B cell (primary cell): ENCODE measurements around the gene KIAA1328.

Experiments
- EZH2 ChIP-seq: IDR thresholded peaks from 2 replicates; pipeline ENCODE4 v1.6.1; 2012; ENCODE audit warnings: borderline replicate concordance, low read depth, mild to moderate bottlenecking, moderate library complexity, low read length; ENCODE audit not compliant: insufficient read depth, poor library complexity, severe bottlenecking
- TF ChIP-seq, protein P1 (sequence below): fragments of 200-600 bp; IDR thresholded peaks from one replicate; pipeline ENCODE4 v1.8.0; 2022; ENCODE audit warnings: antibody characterized with exemption, mild to moderate bottlenecking

DNA sequence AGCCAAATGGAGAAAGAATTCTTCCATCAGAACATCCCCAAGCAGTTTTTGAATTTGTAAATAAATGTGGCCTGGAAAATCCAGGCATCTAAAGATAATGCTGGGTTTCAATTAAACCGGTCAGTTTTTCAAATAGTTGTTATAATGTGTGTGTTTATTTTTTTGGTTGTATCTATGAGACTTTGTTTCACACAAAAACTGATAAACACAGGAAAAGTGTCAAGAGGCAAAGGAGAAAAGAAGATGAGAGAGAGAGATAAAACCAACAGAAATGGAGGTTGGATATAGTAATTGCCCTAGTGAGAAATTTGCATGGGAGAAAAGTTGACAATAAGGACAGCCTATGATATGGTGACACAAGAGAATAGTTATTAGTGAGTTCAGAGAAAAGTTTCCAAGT lies 68.3 kb downstream of the KIAA1328 start:
- TF ChIP-seq, protein P1, sequence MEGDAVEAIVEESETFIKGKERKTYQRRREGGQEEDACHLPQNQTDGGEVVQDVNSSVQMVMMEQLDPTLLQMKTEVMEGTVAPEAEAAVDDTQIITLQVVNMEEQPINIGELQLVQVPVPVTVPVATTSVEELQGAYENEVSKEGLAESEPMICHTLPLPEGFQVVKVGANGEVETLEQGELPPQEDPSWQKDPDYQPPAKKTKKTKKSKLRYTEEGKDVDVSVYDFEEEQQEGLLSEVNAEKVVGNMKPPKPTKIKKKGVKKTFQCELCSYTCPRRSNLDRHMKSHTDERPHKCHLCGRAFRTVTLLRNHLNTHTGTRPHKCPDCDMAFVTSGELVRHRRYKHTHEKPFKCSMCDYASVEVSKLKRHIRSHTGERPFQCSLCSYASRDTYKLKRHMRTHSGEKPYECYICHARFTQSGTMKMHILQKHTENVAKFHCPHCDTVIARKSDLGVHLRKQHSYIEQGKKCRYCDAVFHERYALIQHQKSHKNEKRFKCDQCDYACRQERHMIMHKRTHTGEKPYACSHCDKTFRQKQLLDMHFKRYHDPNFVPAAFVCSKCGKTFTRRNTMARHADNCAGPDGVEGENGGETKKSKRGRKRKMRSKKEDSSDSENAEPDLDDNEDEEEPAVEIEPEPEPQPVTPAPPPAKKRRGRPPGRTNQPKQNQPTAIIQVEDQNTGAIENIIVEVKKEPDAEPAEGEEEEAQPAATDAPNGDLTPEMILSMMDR: no peak
- TF ChIP-seq EZH2: no peak
